ENCODE results near the gene ZNF782.
"Not testable (repeated sequence)": the region's sequence is repeated elsewhere in the genome, so short reads cannot be mapped to it uniquely, and the experiment has no call there.

DNA sequence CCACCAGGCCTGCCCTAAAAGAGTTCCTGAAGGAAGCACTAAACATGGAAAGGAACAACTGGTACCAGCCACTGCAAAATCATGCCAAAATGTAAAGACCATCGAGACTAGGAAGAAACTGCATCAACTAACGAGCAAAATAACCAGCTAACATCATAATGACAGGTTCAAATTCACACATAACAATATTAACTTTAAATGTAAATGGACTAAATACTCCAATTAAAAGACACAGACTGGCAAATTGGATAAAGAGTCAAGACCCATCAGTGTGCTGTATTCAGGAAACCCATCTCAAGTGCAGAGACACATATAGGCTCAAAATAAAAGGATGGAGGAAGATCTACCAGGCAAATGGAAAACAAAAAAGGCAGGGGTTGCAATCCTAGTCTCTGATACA is 55.4 kb downstream of the ZNF782 start:
- TF ChIP-seq, protein P1, sequence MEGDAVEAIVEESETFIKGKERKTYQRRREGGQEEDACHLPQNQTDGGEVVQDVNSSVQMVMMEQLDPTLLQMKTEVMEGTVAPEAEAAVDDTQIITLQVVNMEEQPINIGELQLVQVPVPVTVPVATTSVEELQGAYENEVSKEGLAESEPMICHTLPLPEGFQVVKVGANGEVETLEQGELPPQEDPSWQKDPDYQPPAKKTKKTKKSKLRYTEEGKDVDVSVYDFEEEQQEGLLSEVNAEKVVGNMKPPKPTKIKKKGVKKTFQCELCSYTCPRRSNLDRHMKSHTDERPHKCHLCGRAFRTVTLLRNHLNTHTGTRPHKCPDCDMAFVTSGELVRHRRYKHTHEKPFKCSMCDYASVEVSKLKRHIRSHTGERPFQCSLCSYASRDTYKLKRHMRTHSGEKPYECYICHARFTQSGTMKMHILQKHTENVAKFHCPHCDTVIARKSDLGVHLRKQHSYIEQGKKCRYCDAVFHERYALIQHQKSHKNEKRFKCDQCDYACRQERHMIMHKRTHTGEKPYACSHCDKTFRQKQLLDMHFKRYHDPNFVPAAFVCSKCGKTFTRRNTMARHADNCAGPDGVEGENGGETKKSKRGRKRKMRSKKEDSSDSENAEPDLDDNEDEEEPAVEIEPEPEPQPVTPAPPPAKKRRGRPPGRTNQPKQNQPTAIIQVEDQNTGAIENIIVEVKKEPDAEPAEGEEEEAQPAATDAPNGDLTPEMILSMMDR (IDR thresholded peaks at IDR 0.05; ENCODE audit: borderline replicate concordance, extremely low read depth, low read length, poor library complexity, severe bottlenecking) = not testable (repeated sequence)
- not testable (repeated sequence) for TF ChIP-seq EZH2 (IDR thresholded peaks at IDR 0.05; ENCODE audit: borderline replicate concordance, low read depth, low read length, severe bottlenecking)

Data from DND-41 (cell line).